HEK293T (cell line): Measurements from ENCODE around the gene CRHR1.

ENCODE experiments used
- CTCF ChIA-PET: fragments of 350-600 bp; formaldehyde crosslinking; extraction: SDS; loops from one replicate; lab custom pipeline; 2021; ENCODE audit warnings: antibody characterized with exemption, inconsistent platforms; lab: Yijun Ruan, JAX
- POLR2A ChIA-PET: fragments of 350-600 bp; formaldehyde crosslinking; extraction: SDS; loops from one replicate; lab custom pipeline; 2020; ENCODE audit warnings: antibody characterized with exemption, inconsistent platforms; lab: Yijun Ruan, JAX
- DNase-seq: peaks from one replicate; pipeline ENCODE4 v3.0.0; 2012; ENCODE audit warnings: mixed read lengths; ENCODE audit errors: extremely low spot score
- ARNT ChIP-seq: fragments of 450-650 bp; IDR thresholded peaks from 2 replicates; pipeline ENCODE4 v1.6.1; 2017; ENCODE audit warnings: mild to moderate bottlenecking
- BHLHE40 ChIP-seq: fragments of 450-650 bp; IDR thresholded peaks from 2 replicates; pipeline ENCODE4 v1.6.1; 2016; ENCODE audit warnings: mild to moderate bottlenecking, moderate library complexity, borderline replicate concordance
- CTBP1 ChIP-seq: fragments of 450-650 bp; IDR thresholded peaks from 2 replicates; pipeline ENCODE4 v1.6.1; 2016; ENCODE audit warnings: borderline replicate concordance
- ELF4 ChIP-seq: fragments of 450-650 bp; IDR thresholded peaks from 2 replicates; pipeline ENCODE4 v1.6.1; 2017; ENCODE audit warnings: antibody characterized with exemption
- FOXA1 ChIP-seq: fragments of 450-650 bp; IDR thresholded peaks from 2 replicates; pipeline ENCODE4 v1.6.1; 2016; ENCODE audit warnings: mild to moderate bottlenecking
- FOXK2 ChIP-seq: fragments of 450-650 bp; IDR thresholded peaks from 2 replicates; pipeline ENCODE4 v1.6.1; 2016; ENCODE audit warnings: mild to moderate bottlenecking
- FOXM1 ChIP-seq: fragments of 450-650 bp; IDR thresholded peaks from 2 replicates; pipeline ENCODE4 v1.6.1; 2017; ENCODE audit warnings: mild to moderate bottlenecking, borderline replicate concordance
- HDGF ChIP-seq: fragments of 450-650 bp; IDR thresholded peaks from 2 replicates; pipeline ENCODE4 v1.6.1; 2017; ENCODE audit warnings: antibody characterized with exemption, borderline replicate concordance
- L3MBTL2 ChIP-seq: fragments of 450-650 bp; conservative IDR thresholded peaks from 2 replicates; pipeline ENCODE4 v1.6.1; 2016; ENCODE audit warnings: mild to moderate bottlenecking
- LEF1 ChIP-seq: fragments of 450-650 bp; IDR thresholded peaks from 2 replicates; pipeline ENCODE4 v1.6.1; 2017; ENCODE audit warnings: mild to moderate bottlenecking, borderline replicate concordance
- NFRKB ChIP-seq: fragments of 450-650 bp; IDR thresholded peaks from 2 replicates; pipeline ENCODE4 v1.6.1; 2016; ENCODE audit warnings: mild to moderate bottlenecking, moderate library complexity
- SP1 ChIP-seq: fragments of 450-650 bp; IDR thresholded peaks from 2 replicates; pipeline ENCODE4 v1.6.1; 2017
- SUZ12 ChIP-seq: fragments of 450-650 bp; IDR thresholded peaks from 2 replicates; pipeline ENCODE4 v1.6.1; 2016; ENCODE audit warnings: mild to moderate bottlenecking
- TARDBP ChIP-seq: fragments of 450-650 bp; IDR thresholded peaks from 2 replicates; pipeline ENCODE4 v1.6.1; 2016
- ZNF384 ChIP-seq: fragments of 450-650 bp; IDR thresholded peaks from 2 replicates; pipeline ENCODE4 v1.6.1; 2016
- TF ChIP-seq, protein P1 (sequence below): fragments of 450-650 bp; IDR thresholded peaks from 2 replicates; pipeline ENCODE4 v1.6.1; 2016

Gene CRHR1

DNA sequence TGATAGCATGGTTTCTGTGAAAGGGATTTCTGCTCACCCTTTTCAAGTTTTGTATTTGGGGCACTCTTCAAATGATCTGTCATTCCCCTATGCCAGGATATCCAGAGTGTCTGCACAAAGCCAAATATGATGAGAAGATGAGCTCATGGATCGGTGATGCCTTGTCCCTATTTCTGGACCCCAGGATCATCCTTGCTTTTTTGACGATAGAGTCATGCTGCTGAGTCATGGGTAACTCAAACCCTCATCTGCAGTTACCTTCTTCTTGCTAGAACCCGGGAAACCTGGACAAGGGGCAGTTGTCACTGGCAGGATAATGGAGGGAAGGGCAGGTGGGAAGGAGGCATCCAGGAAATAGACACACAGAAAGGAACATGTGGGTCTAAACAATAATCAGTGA is 92.4 kb downstream of the CRHR1 start:
- no peak for DNase-seq
- ChIA-PET POLR2A (no interaction called here), CTCF (no interaction called here)

DNA sequence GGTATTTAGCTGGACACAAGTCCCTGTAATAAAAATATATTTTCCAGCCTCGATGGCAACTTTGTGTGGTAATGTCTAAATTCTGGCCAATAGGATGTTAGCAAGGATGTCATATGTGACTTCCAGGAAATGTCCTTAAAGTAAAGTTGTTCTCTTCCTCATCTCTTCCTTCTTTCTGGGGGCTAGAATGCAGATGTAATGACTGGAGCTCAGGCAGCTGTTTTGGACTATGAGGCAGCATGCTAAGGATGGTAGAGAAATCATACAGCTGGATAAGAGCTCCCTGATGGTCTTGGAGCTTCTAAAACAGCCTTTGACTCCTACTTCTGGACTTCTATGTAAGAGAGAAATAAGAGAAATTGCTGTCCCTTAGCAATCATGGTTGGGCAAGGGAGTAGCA is 93.3 kb downstream of the CRHR1 start:
- ChIA-PET POLR2A (no interaction called here), CTCF (interaction anchor here (0.8 kb wide), 1 partner anchor 16 kb away, joined by 5 read pairs; no protein-coding TSS in a partner anchor)
- TF ChIP-seq ARNT (no peak), HDGF (no peak), ELF4 (no peak), CTBP1 (no peak), SP1 (no peak), L3MBTL2 (no peak)
- TF ChIP-seq, protein P1, sequence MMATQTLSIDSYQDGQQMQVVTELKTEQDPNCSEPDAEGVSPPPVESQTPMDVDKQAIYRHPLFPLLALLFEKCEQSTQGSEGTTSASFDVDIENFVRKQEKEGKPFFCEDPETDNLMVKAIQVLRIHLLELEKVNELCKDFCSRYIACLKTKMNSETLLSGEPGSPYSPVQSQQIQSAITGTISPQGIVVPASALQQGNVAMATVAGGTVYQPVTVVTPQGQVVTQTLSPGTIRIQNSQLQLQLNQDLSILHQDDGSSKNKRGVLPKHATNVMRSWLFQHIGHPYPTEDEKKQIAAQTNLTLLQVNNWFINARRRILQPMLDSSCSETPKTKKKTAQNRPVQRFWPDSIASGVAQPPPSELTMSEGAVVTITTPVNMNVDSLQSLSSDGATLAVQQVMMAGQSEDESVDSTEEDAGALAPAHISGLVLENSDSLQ, result no peak
- DNase-seq, result no peak

More for the DNA sequence above, 92.4 kb downstream of the CRHR1 start:
- no peak for TF ChIP-seq HDGF
- no peak for TF ChIP-seq FOXK2
- TF ChIP-seq CTBP1, result no peak
- TF ChIP-seq, protein P1, result no peak
- TF ChIP-seq ELF4, result no peak
- TF ChIP-seq SUZ12, result no peak
- no peak for TF ChIP-seq LEF1
- TF ChIP-seq TARDBP, result no peak
- no peak for TF ChIP-seq FOXA1
- TF ChIP-seq FOXM1, result no peak

DNA sequence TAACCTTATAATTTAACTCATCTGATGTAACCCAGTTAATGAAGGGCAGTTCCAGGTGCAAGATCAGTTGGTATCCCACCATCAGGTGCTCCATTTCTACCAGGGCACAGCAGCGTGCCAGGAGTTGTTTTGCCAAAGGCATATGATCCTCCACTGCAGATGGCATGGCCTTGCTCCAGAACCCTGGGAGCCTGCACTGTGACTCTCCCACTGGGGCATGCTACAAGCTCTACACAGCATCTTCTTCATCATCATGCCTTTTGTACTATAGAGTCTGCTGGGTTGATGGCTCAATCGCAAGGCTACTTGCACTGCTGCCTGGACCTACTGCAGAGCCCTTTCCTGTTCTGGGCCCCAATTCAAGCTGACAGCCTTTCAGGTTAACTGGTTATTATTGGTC is 98.9 kb downstream of the CRHR1 start:
- DNase-seq, result no peak
- POLR2A ChIA-PET, result no interaction called here
- CTCF ChIA-PET, result no interaction called here
- TF ChIP-seq LEF1 (no peak), SP1 (no peak), TARDBP (no peak), BHLHE40 (no peak), SUZ12 (no peak), FOXK2 (no peak), HDGF (no peak), ZNF384 (no peak), NFRKB (no peak), FOXM1 (no peak)
- TF ChIP-seq, protein P1, result no peak
